AG09319 (cell line): ENCODE data around the gene CNGA3.

Experiments
- DNase-seq: peaks from one replicate; pipeline ENCODE4 v3.0.0-alpha.2; 2010; ENCODE audit warnings: low read depth; ENCODE audit errors: extremely low read depth
- CTCF ChIP-seq: IDR thresholded peaks from 2 replicates; pipeline ENCODE4 v1.5.1; 2011; ENCODE audit warnings: low read depth, mild to moderate bottlenecking, inconsistent platforms, low read length, moderate library complexity

The CNGA3 gene

GRCh38 chr2:98445683-98446581, 99.7 kb downstream of the CNGA3 start:
- DNase-seq: no peak
- no peak for TF ChIP-seq CTCF

GRCh38 chr2:98446850-98447249, 100.6 kb downstream of the CNGA3 start:
- no peak for DNase-seq
- TF ChIP-seq CTCF: no peak
